DND-41 (cell line): ENCODE results near the gene CTTNBP2.

Experiments
- ATAC-seq: fragments of 200-7000 bp; cut with Tn5 transposase; 3 replicates; pipeline ENCODE4 v1.9.1; 2021; ENCODE audit warnings: low read depth; ENCODE audit not compliant: insufficient read depth
- DNase-seq: peaks from one replicate; pipeline ENCODE4 v3.0.0-alpha.2; 2020
- H2AFZ ChIP-seq: 2 replicates; pipeline ENCODE4 v1.6.0; 2012; ENCODE audit warnings: low read depth, low read length
- H3K27ac ChIP-seq: 2 replicates; pipeline ENCODE4 v1.5.1; 2012; ENCODE audit warnings: low read length, inconsistent platforms
- H3K27me3 ChIP-seq: fragments of 200-600 bp; sonication (generic); 2 replicates; pipeline ENCODE4 v1.6.0; 2012; ENCODE audit warnings: low read length, mild to moderate bottlenecking, inconsistent platforms; ENCODE audit not compliant: insufficient read depth, poor library complexity
- H3K36me3 ChIP-seq: 2 replicates; pipeline ENCODE4 v1.5.1; 2012; ENCODE audit warnings: low read length, inconsistent platforms; ENCODE audit not compliant: insufficient read depth
- H3K4me1 ChIP-seq: 2 replicates; pipeline ENCODE4 v1.5.1; 2012; ENCODE audit warnings: mild to moderate bottlenecking, low read length; ENCODE audit not compliant: insufficient read depth
- H3K4me2 ChIP-seq: 2 replicates; pipeline ENCODE4 v1.6.0; 2012; ENCODE audit warnings: mild to moderate bottlenecking, moderate library complexity, low read length, inconsistent platforms; ENCODE audit not compliant: insufficient read depth
- H3K4me3 ChIP-seq, 2 experiments: fragments of 200-600 bp in 1 of 2; shearing (Covaris generic) in 1 of 2; 2 replicates each; pipeline ENCODE4 v1.5.1; 2012 to 2016; ENCODE audit warnings: inconsistent platforms in 2 of 2, low read length in 2 of 2, mild to moderate bottlenecking in 2 of 2, low read depth in 1 of 2, moderate library complexity in 1 of 2
- H3K79me2 ChIP-seq: 2 replicates; pipeline ENCODE4 v1.6.0; 2012; ENCODE audit warnings: low read length, inconsistent platforms; ENCODE audit not compliant: insufficient read depth
- H3K9ac ChIP-seq: 2 replicates; pipeline ENCODE4 v1.6.0; 2012; ENCODE audit warnings: low read depth, mild to moderate bottlenecking, inconsistent platforms, low read length, moderate library complexity
- H3K9me3 ChIP-seq: 2 replicates; pipeline ENCODE4 v1.5.1; 2012; ENCODE audit warnings: low read length, moderate library complexity, mild to moderate bottlenecking, inconsistent platforms; ENCODE audit not compliant: insufficient read depth, severe bottlenecking
- H4K20me1 ChIP-seq: 2 replicates; pipeline ENCODE4 v1.6.0; 2012; ENCODE audit warnings: low read length; ENCODE audit not compliant: insufficient read depth
- EZH2 ChIP-seq: IDR thresholded peaks from 3 replicates; pipeline ENCODE4 v1.6.1; 2012; ENCODE audit warnings: borderline replicate concordance, low read depth, mild to moderate bottlenecking, moderate library complexity, low read length, inconsistent platforms; ENCODE audit not compliant: severe bottlenecking
- TF ChIP-seq, protein P1 (sequence below): IDR thresholded peaks from 2 replicates; pipeline ENCODE4 v1.5.1; 2012; ENCODE audit warnings: borderline replicate concordance, low read length, moderate library complexity, mild to moderate bottlenecking; ENCODE audit not compliant: poor library complexity, severe bottlenecking; ENCODE audit errors: extremely low read depth

CTTNBP2 gene

DNA sequence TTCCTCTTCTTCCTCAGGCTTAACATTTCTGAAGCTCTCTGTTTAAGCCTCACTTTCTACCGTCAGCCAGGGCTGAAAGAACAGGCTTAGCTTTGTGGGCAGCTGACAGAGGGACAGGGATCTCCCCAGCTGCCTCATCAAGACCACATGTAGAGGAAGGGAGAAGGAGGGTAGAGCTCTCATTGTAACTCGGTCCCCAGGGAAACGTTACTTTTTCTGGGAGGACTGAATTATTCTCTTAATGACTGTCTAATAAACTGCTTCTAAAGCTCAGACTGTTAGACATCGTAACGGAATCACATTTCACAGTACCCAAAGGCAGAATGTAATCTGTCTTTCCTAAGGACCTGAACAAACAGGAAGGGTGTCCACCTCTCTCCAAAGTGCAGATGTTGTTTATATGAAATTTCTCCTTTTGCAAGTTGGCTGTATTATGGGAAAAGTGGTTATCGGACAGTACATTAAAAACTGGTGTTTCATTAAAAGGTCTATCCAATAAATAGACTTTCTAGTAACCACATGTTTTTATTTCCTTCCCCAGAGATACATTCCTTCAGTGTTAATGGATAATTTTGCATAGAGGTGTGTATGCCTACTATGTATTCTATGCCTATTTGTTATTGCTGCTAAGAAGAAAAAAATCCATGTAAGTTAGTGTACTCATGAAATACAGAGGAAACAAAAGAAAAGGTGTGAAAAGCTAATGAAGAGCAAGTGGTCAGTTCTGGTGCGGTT, 144.2 kb downstream of the CTTNBP2 start:
- no peaks in the 10 kb centered on the region for H3K27me3 ChIP-seq
- TF ChIP-seq, protein P1, sequence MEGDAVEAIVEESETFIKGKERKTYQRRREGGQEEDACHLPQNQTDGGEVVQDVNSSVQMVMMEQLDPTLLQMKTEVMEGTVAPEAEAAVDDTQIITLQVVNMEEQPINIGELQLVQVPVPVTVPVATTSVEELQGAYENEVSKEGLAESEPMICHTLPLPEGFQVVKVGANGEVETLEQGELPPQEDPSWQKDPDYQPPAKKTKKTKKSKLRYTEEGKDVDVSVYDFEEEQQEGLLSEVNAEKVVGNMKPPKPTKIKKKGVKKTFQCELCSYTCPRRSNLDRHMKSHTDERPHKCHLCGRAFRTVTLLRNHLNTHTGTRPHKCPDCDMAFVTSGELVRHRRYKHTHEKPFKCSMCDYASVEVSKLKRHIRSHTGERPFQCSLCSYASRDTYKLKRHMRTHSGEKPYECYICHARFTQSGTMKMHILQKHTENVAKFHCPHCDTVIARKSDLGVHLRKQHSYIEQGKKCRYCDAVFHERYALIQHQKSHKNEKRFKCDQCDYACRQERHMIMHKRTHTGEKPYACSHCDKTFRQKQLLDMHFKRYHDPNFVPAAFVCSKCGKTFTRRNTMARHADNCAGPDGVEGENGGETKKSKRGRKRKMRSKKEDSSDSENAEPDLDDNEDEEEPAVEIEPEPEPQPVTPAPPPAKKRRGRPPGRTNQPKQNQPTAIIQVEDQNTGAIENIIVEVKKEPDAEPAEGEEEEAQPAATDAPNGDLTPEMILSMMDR, result no peak
- no peak for TF ChIP-seq EZH2
- no peak for DNase-seq
- no peaks in the 10 kb centered on the region for H3K79me2 ChIP-seq
- H3K27ac ChIP-seq, result no peak overlapping the region
- H3K36me3 ChIP-seq, result no peaks in the 10 kb centered on the region
- no peak for ATAC-seq
- H3K4me1 ChIP-seq, result no peaks in the 10 kb centered on the region
- H3K9ac ChIP-seq, result no peak overlapping the region
- no peak overlapping the region for H3K4me3 ChIP-seq
- no peak overlapping the region for H2AFZ ChIP-seq
- no peak overlapping the region for H3K4me2 ChIP-seq
- H4K20me1 ChIP-seq, result no peaks in the 10 kb centered on the region
- H3K9me3 ChIP-seq, result no peaks in the 10 kb centered on the region

DNA sequence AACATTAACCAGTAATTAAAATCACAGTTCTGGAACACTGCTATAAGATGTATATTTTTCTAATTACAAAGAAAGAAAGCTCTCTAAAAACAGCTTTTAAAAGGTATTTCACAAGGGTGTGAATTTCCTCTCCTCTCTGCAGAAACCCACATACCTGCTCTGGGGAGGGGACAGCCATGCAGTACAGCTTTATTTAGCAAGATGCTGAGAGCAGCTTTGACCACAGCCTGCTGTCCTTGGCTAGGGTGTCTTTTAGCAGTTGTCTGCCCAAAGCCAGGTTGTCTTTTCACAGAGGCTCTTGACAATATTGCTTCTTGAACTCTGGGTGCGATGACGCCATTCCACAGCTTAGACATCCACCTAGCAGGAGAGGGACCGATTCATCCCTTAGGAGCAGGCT, 148.3 kb downstream of the CTTNBP2 start:
- H3K27me3 ChIP-seq, result no peaks in the 10 kb centered on the region
- H3K27ac ChIP-seq, result no peak overlapping the region
- DNase-seq (no peak), ATAC-seq (no peak)
- H3K9me3 ChIP-seq, result no peaks in the 10 kb centered on the region
- H3K79me2 ChIP-seq, result no peaks in the 10 kb centered on the region
- no peak overlapping the region for H3K9ac ChIP-seq
- no peak overlapping the region for H3K4me2 ChIP-seq
- no peak for TF ChIP-seq EZH2
- TF ChIP-seq, protein P1, result no peak
- no peaks in the 10 kb centered on the region for H3K36me3 ChIP-seq
- no peak overlapping the region for H2AFZ ChIP-seq
- no peaks in the 10 kb centered on the region for H4K20me1 ChIP-seq
- no peak overlapping the region for H3K4me3 ChIP-seq
- H3K4me1 ChIP-seq, result no peaks in the 10 kb centered on the region

DNA sequence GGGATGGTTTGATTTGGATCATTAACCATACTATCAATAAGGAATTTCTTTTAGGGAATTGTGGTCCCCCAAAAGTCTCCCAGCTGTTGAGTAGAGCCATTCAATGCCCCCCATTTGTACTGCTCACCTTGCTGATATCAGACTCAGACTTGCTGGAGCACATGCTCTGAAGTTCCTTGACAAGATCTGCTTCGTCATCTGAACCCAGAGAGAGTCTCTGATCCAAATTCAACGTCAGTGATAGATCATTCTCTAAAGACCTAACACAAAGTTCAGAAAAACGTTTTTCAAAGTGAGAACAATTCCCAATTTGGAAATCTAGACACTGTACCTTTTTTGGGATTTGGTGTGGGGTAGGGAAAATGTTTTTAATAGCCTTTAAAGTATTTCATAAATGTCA, 153.9 kb downstream of the CTTNBP2 start:
- Histone ChIP-seq H3K27me3 (no peaks in the 10 kb centered on the region), H3K79me2 (no peaks in the 10 kb centered on the region), H3K4me3 (no peak overlapping the region), H3K9ac (no peak overlapping the region), H3K27ac (no peak overlapping the region), H3K36me3 (no peaks in the 10 kb centered on the region), H4K20me1 (no peaks in the 10 kb centered on the region), H3K4me1 (peaks cover 20% of the 10 kb centered on the region), H3K4me2 (no peak overlapping the region), H3K9me3 (no peaks in the 10 kb centered on the region), H2AFZ (no peak overlapping the region)
- no peak for DNase-seq
- ATAC-seq, result no peak
- TF ChIP-seq, protein P1, result no peak
- TF ChIP-seq EZH2, result no peak
